22Rv1 (cell line): ENCODE results near the gene PLA2G6.

Experiments used
- ZFX ChIP-seq: fragments of 450-650 bp; IDR thresholded peaks from 2 replicates; pipeline ENCODE4 v1.6.1; 2017; ENCODE audit warnings: antibody characterized with exemption, borderline replicate concordance
- TF ChIP-seq, protein P1 (sequence below): fragments of 450-650 bp; IDR thresholded peaks from 2 replicates; pipeline ENCODE4 v1.5.1; 2017; ENCODE audit warnings: mild to moderate bottlenecking

DNA sequence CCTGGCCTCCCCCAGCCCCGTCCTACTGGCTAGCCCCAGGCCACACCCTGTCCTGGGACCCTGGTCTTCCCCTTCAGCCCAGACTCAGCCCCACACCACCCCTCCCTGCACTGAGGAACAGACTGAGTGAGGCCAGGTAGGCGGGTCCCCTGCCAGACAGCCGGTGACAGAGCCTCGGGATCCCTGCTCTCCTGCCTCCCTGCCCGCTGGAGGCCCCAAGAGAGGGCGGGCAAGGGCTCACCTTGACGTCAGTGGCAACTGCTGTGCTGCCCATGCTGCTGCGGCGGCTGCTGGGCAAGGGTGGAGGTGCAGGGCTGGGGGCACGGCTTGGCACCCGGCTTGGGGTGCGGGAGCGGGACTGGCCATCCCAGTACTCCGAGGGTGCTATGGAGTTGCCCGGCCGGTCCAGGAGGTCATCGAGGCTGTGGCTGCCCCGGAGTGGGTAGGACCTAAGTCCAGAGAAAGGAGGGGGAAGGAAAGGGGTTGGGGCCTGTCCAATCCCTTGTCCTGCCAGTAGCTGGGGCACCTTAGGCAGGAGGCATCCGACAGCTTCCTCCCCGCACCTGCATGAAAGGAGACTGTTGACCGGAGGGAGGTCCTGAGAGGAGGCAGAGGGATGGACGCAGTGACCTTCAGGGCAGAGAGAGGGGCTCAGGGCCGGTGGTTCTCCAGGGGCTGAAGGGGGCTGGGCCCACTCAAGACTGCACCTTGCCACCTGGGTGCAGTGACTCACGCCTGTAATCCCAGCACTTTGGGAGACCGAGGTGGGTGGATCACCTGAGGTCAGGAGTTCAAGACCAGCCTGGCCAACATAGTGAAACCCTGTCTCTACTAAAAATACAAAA is 95.4 kb downstream of the PLA2G6 start:
- TF ChIP-seq, protein P1, sequence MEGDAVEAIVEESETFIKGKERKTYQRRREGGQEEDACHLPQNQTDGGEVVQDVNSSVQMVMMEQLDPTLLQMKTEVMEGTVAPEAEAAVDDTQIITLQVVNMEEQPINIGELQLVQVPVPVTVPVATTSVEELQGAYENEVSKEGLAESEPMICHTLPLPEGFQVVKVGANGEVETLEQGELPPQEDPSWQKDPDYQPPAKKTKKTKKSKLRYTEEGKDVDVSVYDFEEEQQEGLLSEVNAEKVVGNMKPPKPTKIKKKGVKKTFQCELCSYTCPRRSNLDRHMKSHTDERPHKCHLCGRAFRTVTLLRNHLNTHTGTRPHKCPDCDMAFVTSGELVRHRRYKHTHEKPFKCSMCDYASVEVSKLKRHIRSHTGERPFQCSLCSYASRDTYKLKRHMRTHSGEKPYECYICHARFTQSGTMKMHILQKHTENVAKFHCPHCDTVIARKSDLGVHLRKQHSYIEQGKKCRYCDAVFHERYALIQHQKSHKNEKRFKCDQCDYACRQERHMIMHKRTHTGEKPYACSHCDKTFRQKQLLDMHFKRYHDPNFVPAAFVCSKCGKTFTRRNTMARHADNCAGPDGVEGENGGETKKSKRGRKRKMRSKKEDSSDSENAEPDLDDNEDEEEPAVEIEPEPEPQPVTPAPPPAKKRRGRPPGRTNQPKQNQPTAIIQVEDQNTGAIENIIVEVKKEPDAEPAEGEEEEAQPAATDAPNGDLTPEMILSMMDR, result no peak
- TF ChIP-seq ZFX, result no peak
